ENCODE data around the gene CCDC24.

- TF ChIP-seq CTCF (conservative IDR thresholded peaks at IDR 0.05 in 1 of 2, IDR thresholded peaks at IDR 0.05 in 1 of 2; ENCODE audit: low read depth in 1 of 2, low read length in 2 of 2) (no peak), EZH2 (IDR thresholded peaks at IDR 0.05; ENCODE audit: low read length, missing control alignments) (no peak)
Measured at GRCh38 chr1:43979261-43979527, 12.2 kb upstream of the CCDC24 start.
